Body of pancreas (tissue), 4 donors: ENCODE results near the gene CMTM8.

Experiments
- POLR2A ChIP-seq, 3 donors: fragments of 450-650 bp; IDR thresholded peaks; one replicate each; pipeline ENCODE4 v1.6.1; 2016; ENCODE audit warnings: antibody characterized with exemption in 3 of 3, mild to moderate bottlenecking in 2 of 3
- TF ChIP-seq, protein P1 (sequence below), 7 experiments: fragments of 450-650 bp in 4 of 7; fragments of 200-600 bp in 3 of 7; sonication (generic) in 3 of 7; IDR thresholded peaks; one replicate each; pipeline ENCODE4 v1.5.1; 2016 to 2019; ENCODE audit warnings: antibody characterized with exemption in 7 of 7

GRCh38 chr3:32222950-32223349 lies 15.5 kb upstream of the CMTM8 start:
- TF ChIP-seq, protein P1, sequence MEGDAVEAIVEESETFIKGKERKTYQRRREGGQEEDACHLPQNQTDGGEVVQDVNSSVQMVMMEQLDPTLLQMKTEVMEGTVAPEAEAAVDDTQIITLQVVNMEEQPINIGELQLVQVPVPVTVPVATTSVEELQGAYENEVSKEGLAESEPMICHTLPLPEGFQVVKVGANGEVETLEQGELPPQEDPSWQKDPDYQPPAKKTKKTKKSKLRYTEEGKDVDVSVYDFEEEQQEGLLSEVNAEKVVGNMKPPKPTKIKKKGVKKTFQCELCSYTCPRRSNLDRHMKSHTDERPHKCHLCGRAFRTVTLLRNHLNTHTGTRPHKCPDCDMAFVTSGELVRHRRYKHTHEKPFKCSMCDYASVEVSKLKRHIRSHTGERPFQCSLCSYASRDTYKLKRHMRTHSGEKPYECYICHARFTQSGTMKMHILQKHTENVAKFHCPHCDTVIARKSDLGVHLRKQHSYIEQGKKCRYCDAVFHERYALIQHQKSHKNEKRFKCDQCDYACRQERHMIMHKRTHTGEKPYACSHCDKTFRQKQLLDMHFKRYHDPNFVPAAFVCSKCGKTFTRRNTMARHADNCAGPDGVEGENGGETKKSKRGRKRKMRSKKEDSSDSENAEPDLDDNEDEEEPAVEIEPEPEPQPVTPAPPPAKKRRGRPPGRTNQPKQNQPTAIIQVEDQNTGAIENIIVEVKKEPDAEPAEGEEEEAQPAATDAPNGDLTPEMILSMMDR (IDR thresholded peaks at IDR 0.05) = no peak
- no peak for TF ChIP-seq POLR2A (IDR thresholded peaks at IDR 0.05)
